HG02571 (cell line): ENCODE measurements around the gene DCDC1.

Source experiments
- ATAC-seq: cut with Tn5 transposase; IDR thresholded peaks from one replicate; pipeline ENCODE4 v1.9.1; 2021; ENCODE audit warnings: mild to moderate bottlenecking, moderate library complexity; ENCODE audit not compliant: unreplicated experiment

The DCDC1 gene

GRCh38 chr11:30919389-30920152 is 450.0 kb downstream of the DCDC1 start:
- ATAC-seq: no peak

- ATAC-seq: peak; percentile 54
Measured at GRCh38 chr11:30917859-30918478, 451.6 kb downstream of the DCDC1 start.

GRCh38 chr11:30917266-30917665 is 452.3 kb downstream of the DCDC1 start:
- ATAC-seq: no peak

- no peak for ATAC-seq
Measured at GRCh38 chr11:30916764-30917163, 452.8 kb downstream of the DCDC1 start.

GRCh38 chr11:30914143-30914762 is 455.3 kb downstream of the DCDC1 start:
- ATAC-seq: no peak

GRCh38 chr11:30911247-30911646 is 458.3 kb downstream of the DCDC1 start:
- no peak for ATAC-seq

GRCh38 chr11:30908857-30909256 is 460.7 kb downstream of the DCDC1 start:
- no peak for ATAC-seq

- no peak for ATAC-seq
Measured at GRCh38 chr11:30908272-30908671, 461.3 kb downstream of the DCDC1 start.

GRCh38 chr11:30902929-30903328 is 466.6 kb downstream of the DCDC1 start:
- ATAC-seq: no peak

GRCh38 chr11:30895046-30895445 is 474.5 kb downstream of the DCDC1 start:
- ATAC-seq: no peak

GRCh38 chr11:30893318-30893717 is 476.2 kb downstream of the DCDC1 start:
- ATAC-seq: no peak

- ATAC-seq: no peak
Measured at GRCh38 chr11:30889143-30889794, 480.3 kb downstream of the DCDC1 start.

- no peak for ATAC-seq
Measured at GRCh38 chr11:30879322-30880005, 490.1 kb downstream of the DCDC1 start.

- ATAC-seq: no peak
Measured at GRCh38 chr11:30878400-30878799, 491.1 kb downstream of the DCDC1 start.

GRCh38 chr11:30876663-30877396 is 492.7 kb downstream of the DCDC1 start:
- ATAC-seq: no peak

- ATAC-seq: no peak
Measured at GRCh38 chr11:30876228-30876627, 493.3 kb downstream of the DCDC1 start.

- ATAC-seq: no peak
Measured at GRCh38 chr11:30875806-30876205, 493.7 kb downstream of the DCDC1 start.

GRCh38 chr11:30873924-30874610 is 495.5 kb downstream of the DCDC1 start:
- ATAC-seq: no peak

- ATAC-seq: no peak
Measured at GRCh38 chr11:30868626-30869081, 500.9 kb downstream of the DCDC1 start.

- ATAC-seq: no peak
Measured at GRCh38 chr11:30863209-30863608, 506.3 kb downstream of the DCDC1 start.
